Caco-2 (cell line): ENCODE data around the gene PCNX1. TPM values are rescaled to one million over a fixed set of nuclear protein-coding genes. Genes with fewer than 3 reads are reported as not detected.

Source experiments
- BruUV-seq: library from RNA; stranded (reverse); fragments of 400-500 nt; replicated peaks from 2 replicates; lab custom pipeline; 2021; lab: Mats Ljungman, UMichigan
- CTCF ChIA-PET: fragments of 300-600 bp; sonication (Branson Sonifier 250); formaldehyde crosslinking; loops from one replicate; lab custom pipeline; 2022; ENCODE audit warnings: antibody characterized with exemption; lab: Charles Lee
- POLR2A ChIA-PET: fragments of 300-600 bp; sonication (Branson Sonifier 250); formaldehyde crosslinking; loops from one replicate; lab custom pipeline; 2022; ENCODE audit warnings: antibody characterized with exemption; lab: Charles Lee
- DNase-seq, 2 experiments: peaks; one replicate each; pipeline versions ENCODE4 v3.0.0 to v3.0.0-alpha.2; 2020 to 2022
- H3K27me3 ChIP-seq: replicated peaks from 2 replicates; pipeline ENCODE4 v1.6.0; 2011; ENCODE audit warnings: low read length; ENCODE audit not compliant: control insufficient read depth, insufficient read depth
- H3K36me3 ChIP-seq: 2 replicates; pipeline ENCODE4 v1.5.1; 2011; ENCODE audit warnings: low read length; ENCODE audit not compliant: control insufficient read depth, insufficient read depth
- H3K4me1 ChIP-seq: fragments of 250-450 bp; sonication (Bioruptor Pico); 2 replicates; pipeline ENCODE4 v1.5.1; 2020; ENCODE audit warnings: mild to moderate bottlenecking
- H3K4me3 ChIP-seq: 2 replicates; pipeline ENCODE4 v1.5.1; 2011; ENCODE audit warnings: low read depth, mild to moderate bottlenecking, control low read depth, low read length
- H3K9me3 ChIP-seq: fragments of 250-450 bp; sonication (Bioruptor Pico); 2 replicates; pipeline ENCODE4 v1.5.1; 2020; ENCODE audit warnings: mild to moderate bottlenecking, moderate library complexity
- H3K27ac Mint-ChIP-seq: one replicate; pipeline ENCODE4 v1.8.0; 2022; ENCODE audit warnings: mixed read lengths; ENCODE audit not compliant: unreplicated experiment
- H3K27me3 Mint-ChIP-seq: one replicate; pipeline ENCODE4 v1.8.0; 2022; ENCODE audit warnings: mixed read lengths; ENCODE audit not compliant: insufficient read depth, unreplicated experiment
- H3K36me3 Mint-ChIP-seq: one replicate; pipeline ENCODE4 v1.8.0; 2022; ENCODE audit warnings: mild to moderate bottlenecking, mixed read lengths; ENCODE audit not compliant: insufficient read depth, unreplicated experiment
- H3K4me1 Mint-ChIP-seq: one replicate; pipeline ENCODE4 v1.8.0; 2022; ENCODE audit warnings: low read depth, mixed read lengths; ENCODE audit not compliant: unreplicated experiment
- H3K4me3 Mint-ChIP-seq: one replicate; pipeline ENCODE4 v1.8.0; 2022; ENCODE audit warnings: mild to moderate bottlenecking, moderate library complexity, mixed read lengths; ENCODE audit not compliant: unreplicated experiment
- H3K9me3 Mint-ChIP-seq: one replicate; pipeline ENCODE4 v1.8.0; 2022; ENCODE audit warnings: mixed read lengths; ENCODE audit not compliant: unreplicated experiment
- intact Hi-C: fragments of 100-400 bp; cut with micrococcal nuclease; formaldehyde crosslinking; loops from one replicate; pipeline ENCODE4 v1.10.0; 2022; ENCODE audit not compliant: unreplicated experiment
- total RNA-seq: library from RNA; stranded (reverse); gene quantifications from 2 replicates; pipeline ENCODE4 v1.2.3, GENCODE V29; 2022
- TF ChIP-seq, protein P1 (sequence below), 2 experiments: fragments of 200-600 bp in 1 of 2; IDR thresholded peaks; 1 replicate in 1 of 2; 2 replicates in 1 of 2; pipeline versions ENCODE4 v1.5.1 to v1.8.0; 2011 to 2022; ENCODE audit warnings: antibody characterized with exemption in 1 of 2, control low read depth in 1 of 2, inconsistent platforms in 1 of 2, low read depth in 1 of 2, low read length in 1 of 2, mild to moderate bottlenecking in 1 of 2, moderate library complexity in 1 of 2; ENCODE audit not compliant: insufficient read depth in 1 of 2, severe bottlenecking in 1 of 2, unreplicated experiment in 1 of 2

Gene PCNX1
- total RNA-seq, 1 experiment from 2014 or later, result 29.0 TPM

DNA sequence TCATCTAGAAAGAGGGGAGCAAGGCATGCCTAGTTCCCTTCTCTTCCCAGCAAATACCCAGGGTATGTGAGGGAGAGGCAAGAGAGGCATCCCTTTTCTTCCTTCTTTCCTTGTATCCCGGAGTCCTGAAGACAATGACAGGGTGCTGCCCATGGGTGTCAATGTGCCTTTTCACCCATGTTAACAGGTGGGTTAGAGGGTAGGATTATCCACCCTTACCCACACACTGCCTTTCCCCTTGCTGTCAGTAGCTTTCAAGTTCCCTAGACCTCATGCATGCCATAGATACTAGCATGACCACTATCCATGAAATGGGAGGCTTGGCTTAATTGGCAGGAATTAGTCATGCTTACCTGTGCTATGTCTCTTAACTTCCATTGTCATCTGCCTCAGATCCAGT lies 36.3 kb upstream of the PCNX1 start:
- H3K36me3 ChIP-seq, result no peaks in the 10 kb centered on the region
- no peak overlapping the region for H3K4me3 Mint-ChIP-seq
- ChIA-PET POLR2A (no interaction called here), CTCF (no interaction called here)
- H3K4me1 ChIP-seq, result peaks cover 8% of the 10 kb centered on the region
- H3K36me3 Mint-ChIP-seq, result no peaks in the 10 kb centered on the region
- DNase-seq, result no peak
- intact Hi-C loops, result no loop called here
- H3K27me3 ChIP-seq, result no peaks in the 10 kb centered on the region
- peaks cover 11% of the 10 kb centered on the region for H3K9me3 Mint-ChIP-seq
- H3K27ac Mint-ChIP-seq, result no peak overlapping the region
- H3K27me3 Mint-ChIP-seq, result no peaks in the 10 kb centered on the region
- H3K9me3 ChIP-seq, result peaks cover 9% of the 10 kb centered on the region
- no TSS peak for BruUV-seq
- no peak overlapping the region for H3K4me3 ChIP-seq
- H3K4me1 Mint-ChIP-seq, result no peaks in the 10 kb centered on the region
- TF ChIP-seq, protein P1, sequence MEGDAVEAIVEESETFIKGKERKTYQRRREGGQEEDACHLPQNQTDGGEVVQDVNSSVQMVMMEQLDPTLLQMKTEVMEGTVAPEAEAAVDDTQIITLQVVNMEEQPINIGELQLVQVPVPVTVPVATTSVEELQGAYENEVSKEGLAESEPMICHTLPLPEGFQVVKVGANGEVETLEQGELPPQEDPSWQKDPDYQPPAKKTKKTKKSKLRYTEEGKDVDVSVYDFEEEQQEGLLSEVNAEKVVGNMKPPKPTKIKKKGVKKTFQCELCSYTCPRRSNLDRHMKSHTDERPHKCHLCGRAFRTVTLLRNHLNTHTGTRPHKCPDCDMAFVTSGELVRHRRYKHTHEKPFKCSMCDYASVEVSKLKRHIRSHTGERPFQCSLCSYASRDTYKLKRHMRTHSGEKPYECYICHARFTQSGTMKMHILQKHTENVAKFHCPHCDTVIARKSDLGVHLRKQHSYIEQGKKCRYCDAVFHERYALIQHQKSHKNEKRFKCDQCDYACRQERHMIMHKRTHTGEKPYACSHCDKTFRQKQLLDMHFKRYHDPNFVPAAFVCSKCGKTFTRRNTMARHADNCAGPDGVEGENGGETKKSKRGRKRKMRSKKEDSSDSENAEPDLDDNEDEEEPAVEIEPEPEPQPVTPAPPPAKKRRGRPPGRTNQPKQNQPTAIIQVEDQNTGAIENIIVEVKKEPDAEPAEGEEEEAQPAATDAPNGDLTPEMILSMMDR (IDR thresholded peaks at IDR 0.05; ENCODE audit: insufficient read depth in 1 of 2, low read depth in 1 of 2, low read length in 1 of 2, severe bottlenecking in 1 of 2, unreplicated experiment in 1 of 2), result no peak

GRCh38 chr14:70871863-70872677 lies 35.2 kb upstream of the PCNX1 start:
- H3K27me3 Mint-ChIP-seq, result no peaks in the 10 kb centered on the region
- BruUV-seq, result no TSS peak
- POLR2A ChIA-PET, result no interaction called here

DNA sequence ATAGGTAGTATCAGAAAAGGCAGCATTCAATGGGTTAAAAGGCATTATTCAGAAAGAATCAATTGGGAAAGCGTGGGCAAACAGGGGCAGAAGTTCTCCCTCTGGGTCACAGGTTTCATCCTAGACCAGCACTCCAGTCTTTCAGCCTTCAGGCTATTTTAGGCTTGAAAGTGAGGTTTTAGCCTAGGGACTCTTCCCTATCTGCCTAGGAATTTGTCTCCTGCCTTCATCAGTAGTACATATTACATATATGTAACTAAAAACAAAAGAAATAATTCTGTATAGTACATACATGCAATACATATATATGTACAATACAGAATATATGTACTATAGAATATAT lies 34.6 kb upstream of the PCNX1 start:
- peaks cover 17% of the 10 kb centered on the region for H3K4me1 ChIP-seq
- Mint-ChIP-seq H3K4me1 (no peaks in the 10 kb centered on the region), H3K27me3 (no peaks in the 10 kb centered on the region), H3K9me3 (peaks cover 11% of the 10 kb centered on the region), H3K27ac (no peak overlapping the region), H3K36me3 (no peaks in the 10 kb centered on the region), H3K4me3 (no peak overlapping the region)
- no peaks in the 10 kb centered on the region for H3K27me3 ChIP-seq
- peaks cover 9% of the 10 kb centered on the region for H3K9me3 ChIP-seq
- BruUV-seq, result no TSS peak
- TF ChIP-seq, protein P1 (IDR thresholded peaks at IDR 0.05; ENCODE audit: insufficient read depth in 1 of 2, low read depth in 1 of 2, low read length in 1 of 2, severe bottlenecking in 1 of 2, unreplicated experiment in 1 of 2), result no peak
- ChIA-PET CTCF (no interaction called here), POLR2A (no interaction called here)
- DNase-seq, result no peak
- no peak overlapping the region for H3K4me3 ChIP-seq
- intact Hi-C loops, result no loop called here
- no peaks in the 10 kb centered on the region for H3K36me3 ChIP-seq

More at GRCh38 chr14:70871863-70872677, 35.2 kb upstream of the PCNX1 start:
- H3K27ac Mint-ChIP-seq, result no peak overlapping the region
- DNase-seq, result no peak
- no peak overlapping the region for H3K4me3 Mint-ChIP-seq
- CTCF ChIA-PET, result no interaction called here
- H3K36me3 ChIP-seq, result no peaks in the 10 kb centered on the region
- peaks cover 17% of the 10 kb centered on the region for H3K4me1 ChIP-seq
- intact Hi-C loops, result no loop called here
- TF ChIP-seq, protein P1 (IDR thresholded peaks at IDR 0.05; ENCODE audit: insufficient read depth in 1 of 2, low read depth in 1 of 2, low read length in 1 of 2, severe bottlenecking in 1 of 2, unreplicated experiment in 1 of 2), result no peak
- no peak overlapping the region for H3K4me3 ChIP-seq
- no peaks in the 10 kb centered on the region for H3K4me1 Mint-ChIP-seq
- no peaks in the 10 kb centered on the region for H3K36me3 Mint-ChIP-seq
- no peaks in the 10 kb centered on the region for H3K27me3 ChIP-seq
- H3K9me3 Mint-ChIP-seq, result peaks cover 11% of the 10 kb centered on the region
- H3K9me3 ChIP-seq, result peaks cover 9% of the 10 kb centered on the region
